Measurements from ENCODE around the gene SARNP. TPM values are rescaled to one million over a fixed set of nuclear protein-coding genes. Genes with fewer than 3 reads are reported as not detected.

Gene SARNP
- total RNA-seq, 1 donor from 2014 or later: 76.6 TPM

DNA sequence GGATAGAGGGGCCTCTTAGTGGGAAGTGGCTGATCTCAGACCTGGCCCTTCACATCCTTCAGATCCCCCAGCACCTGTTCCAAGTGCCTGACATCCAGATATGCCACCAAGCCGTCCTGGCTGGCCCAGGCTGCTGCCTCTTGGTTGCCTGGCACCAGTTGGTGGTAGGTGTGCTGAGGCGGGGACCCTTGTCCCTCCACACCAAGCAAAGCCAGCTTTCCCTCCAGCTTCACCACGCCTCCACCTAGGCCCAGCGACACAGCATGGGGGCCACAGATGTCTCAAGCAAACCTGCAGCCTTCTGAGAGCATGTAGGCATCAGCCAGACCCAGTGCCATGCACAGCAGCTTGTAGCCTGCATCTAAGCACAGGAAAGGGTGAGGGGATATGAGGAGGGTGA lies 85.2 kb downstream of the SARNP start:
- Mint-ChIP-seq H3K9me3 (ENCODE audit: unreplicated experiment) (no peaks in the 10 kb centered on the region), H3K36me3 (ENCODE audit: low read depth, unreplicated experiment) (peaks cover 4% of the 10 kb centered on the region), H3K27me3 (ENCODE audit: unreplicated experiment) (peaks cover 14% of the 10 kb centered on the region), H3K27ac (ENCODE audit: unreplicated experiment) (peak overlapping the region; percentile 43), H3K4me1 (ENCODE audit: unreplicated experiment) (peaks cover 22% of the 10 kb centered on the region), H3K4me3 (ENCODE audit: unreplicated experiment) (no peak overlapping the region)
- no peak for DNase-seq (ENCODE audit: low spot score)
- TF ChIP-seq, protein P1, sequence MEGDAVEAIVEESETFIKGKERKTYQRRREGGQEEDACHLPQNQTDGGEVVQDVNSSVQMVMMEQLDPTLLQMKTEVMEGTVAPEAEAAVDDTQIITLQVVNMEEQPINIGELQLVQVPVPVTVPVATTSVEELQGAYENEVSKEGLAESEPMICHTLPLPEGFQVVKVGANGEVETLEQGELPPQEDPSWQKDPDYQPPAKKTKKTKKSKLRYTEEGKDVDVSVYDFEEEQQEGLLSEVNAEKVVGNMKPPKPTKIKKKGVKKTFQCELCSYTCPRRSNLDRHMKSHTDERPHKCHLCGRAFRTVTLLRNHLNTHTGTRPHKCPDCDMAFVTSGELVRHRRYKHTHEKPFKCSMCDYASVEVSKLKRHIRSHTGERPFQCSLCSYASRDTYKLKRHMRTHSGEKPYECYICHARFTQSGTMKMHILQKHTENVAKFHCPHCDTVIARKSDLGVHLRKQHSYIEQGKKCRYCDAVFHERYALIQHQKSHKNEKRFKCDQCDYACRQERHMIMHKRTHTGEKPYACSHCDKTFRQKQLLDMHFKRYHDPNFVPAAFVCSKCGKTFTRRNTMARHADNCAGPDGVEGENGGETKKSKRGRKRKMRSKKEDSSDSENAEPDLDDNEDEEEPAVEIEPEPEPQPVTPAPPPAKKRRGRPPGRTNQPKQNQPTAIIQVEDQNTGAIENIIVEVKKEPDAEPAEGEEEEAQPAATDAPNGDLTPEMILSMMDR (IDR thresholded peaks at IDR 0.05; ENCODE audit: unreplicated experiment): no peak

DNA sequence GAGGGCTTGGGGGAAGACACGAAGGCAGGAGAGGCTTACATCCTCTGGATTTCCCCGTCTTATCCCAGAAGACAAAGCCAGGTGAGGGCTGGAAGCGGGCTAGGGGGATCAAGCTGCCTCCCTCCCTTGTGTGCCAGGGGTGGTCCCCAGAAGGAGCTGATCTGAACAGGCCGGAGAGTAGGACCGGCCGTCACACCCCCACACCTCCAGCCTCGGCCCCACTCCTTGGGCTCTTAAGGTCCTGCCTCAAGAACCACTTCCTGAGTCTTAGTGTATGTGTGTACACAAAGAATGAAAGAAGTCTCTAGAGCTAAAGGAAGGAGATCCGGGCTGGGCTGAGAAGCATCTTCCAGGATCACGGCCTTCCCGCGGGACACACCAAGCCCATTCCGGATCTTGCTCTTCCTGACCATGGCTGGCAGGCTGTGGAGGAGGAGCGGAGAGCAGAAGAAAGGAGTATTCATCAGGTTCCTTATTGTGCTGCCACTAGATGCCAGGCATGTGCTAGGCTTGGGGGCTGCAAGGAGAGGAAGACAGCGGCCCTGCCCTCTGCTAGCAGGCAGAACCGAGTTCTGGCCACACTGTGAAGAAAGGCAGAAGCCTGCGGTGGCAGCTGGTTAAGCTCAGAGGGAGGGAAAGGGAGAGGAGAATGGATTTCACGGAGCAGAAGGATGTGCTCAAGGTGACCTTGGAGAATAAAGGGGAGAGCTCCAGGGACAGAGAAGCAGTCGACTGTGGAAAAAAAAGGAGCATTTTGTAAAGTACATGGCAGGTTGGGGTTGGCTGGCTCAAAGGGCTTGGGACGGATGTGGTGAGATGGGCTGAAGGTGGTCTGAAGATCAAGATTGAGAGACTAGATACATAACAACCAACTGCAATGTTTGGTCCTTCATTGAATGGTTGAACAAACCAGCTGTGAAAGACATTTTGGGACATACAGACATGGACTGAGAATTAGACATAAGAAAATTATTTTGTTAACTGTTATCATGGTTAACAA lies 87.4 kb downstream of the SARNP start:
- H3K36me3 Mint-ChIP-seq (ENCODE audit: low read depth, unreplicated experiment): peaks cover 23% of the 10 kb centered on the region
- TF ChIP-seq, protein P1 (IDR thresholded peaks at IDR 0.05; ENCODE audit: unreplicated experiment): no peak
- peak overlapping the region; percentile 89 for H3K4me3 Mint-ChIP-seq (ENCODE audit: unreplicated experiment)
- DNase-seq (ENCODE audit: low spot score): peak; percentile 58
- no peaks in the 10 kb centered on the region for H3K9me3 Mint-ChIP-seq (ENCODE audit: unreplicated experiment)
- H3K27me3 Mint-ChIP-seq (ENCODE audit: unreplicated experiment): peaks cover 26% of the 10 kb centered on the region
- peak overlapping the region; percentile 95 for H3K27ac Mint-ChIP-seq (ENCODE audit: unreplicated experiment)
- peaks cover 34% of the 10 kb centered on the region for H3K4me1 Mint-ChIP-seq (ENCODE audit: unreplicated experiment)

DNA sequence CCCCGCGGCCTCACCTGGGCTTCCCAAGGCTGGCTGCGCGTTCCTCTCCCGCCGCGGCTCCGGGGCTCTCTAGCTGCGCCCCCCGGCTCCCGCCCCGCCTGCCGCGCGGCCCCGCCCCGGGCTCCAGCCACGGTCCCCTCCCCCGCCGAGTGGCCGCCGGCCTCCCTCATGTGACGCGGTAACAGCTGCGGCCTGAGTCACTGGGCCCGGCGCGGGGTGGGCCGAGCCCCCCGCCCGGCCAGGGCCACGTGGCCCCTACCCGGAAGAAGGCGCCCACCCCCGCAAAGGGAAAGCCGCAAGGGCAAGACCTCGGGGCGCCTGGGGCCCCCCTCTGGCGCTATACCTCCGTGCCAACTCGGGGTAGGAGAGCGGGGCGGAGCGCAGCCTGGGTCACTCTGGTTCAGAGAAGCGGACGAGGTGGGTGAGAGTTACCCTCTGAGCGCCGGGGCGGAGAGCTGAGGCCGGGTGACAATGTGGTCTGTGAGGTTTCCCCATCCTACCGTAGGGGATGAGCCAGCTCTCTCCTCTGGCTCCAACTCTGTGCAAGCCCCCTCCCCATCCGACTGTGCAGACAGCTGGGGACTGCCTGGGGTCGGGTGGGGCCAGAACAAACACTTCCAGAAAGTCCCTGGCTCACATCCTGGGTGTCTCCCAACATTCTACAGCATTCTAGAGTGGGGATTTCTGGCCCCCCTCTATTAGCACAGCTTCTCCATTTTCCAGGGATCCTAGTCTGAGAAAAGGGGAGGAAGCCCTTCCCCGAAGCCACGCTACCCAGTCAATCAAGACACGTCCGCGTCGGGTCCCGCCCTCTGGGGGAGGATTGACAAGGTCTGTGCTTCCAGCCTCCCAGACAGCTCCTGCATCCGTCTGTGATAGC lies 88.3 kb downstream of the SARNP start, which contains the start of gene CD63:
Gene CD63, minus strand, starts transcription at position 71 of the 880 bp plus-strand sequence. CDS start 668 bp downstream, outside the sequence.
- Mint-ChIP-seq H3K27ac (ENCODE audit: unreplicated experiment) (peak within 1 kb of the TSS; percentile 95), H3K4me1 (ENCODE audit: unreplicated experiment) (peaks cover 41% of the 10 kb centered on the region), H3K9me3 (ENCODE audit: unreplicated experiment) (no peaks in the 10 kb centered on the region), H3K27me3 (ENCODE audit: unreplicated experiment) (peaks cover 26% of the 10 kb centered on the region), H3K36me3 (ENCODE audit: low read depth, unreplicated experiment) (peaks cover 32% of the 10 kb centered on the region), H3K4me3 (ENCODE audit: unreplicated experiment) (peak within 1 kb of the TSS; percentile 94)
- TF ChIP-seq, protein P1 (IDR thresholded peaks at IDR 0.05; ENCODE audit: unreplicated experiment): no peak
- peak; percentile 79 for DNase-seq (ENCODE audit: low spot score)

DNA sequence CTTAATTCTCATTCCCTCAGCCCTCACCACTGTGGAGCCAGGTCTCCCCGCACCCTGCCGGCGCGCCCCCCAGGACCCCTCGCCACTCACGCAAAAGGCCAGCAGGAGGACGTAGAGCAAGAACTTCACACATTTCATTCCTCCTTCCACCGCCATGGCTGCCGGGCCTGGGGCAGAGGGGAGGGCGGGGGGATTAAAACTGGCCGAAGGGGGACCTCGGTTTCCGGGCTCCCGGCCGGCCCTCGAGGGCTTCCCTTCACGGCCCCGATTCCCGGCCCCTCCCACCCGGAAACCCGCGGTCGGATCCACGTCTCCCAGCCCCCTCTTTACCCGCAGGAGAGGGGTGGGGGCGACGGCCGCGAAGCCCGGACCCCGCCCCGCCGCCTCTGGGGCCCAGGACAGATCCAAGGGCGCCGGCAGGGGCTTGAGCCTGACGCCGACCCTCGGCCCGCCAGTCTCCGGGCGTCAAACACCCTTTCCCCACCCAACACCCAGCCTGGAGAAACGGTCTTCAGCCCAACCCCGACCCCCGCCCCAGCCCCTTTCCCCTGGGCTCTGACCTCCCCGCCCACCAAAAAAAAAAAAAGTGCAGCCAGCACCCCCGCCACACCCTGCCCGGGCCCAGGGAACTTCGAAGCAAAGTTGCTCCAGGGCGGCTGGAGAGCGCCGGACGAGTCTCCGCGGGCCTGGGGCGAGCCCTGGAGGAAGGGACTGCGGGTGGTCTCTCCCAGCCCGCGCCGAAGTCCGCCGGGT lies 89.2 kb downstream of the SARNP start:
- Mint-ChIP-seq H3K4me1 (ENCODE audit: unreplicated experiment) (peaks cover 41% of the 10 kb centered on the region), H3K27me3 (ENCODE audit: unreplicated experiment) (peaks cover 26% of the 10 kb centered on the region), H3K9me3 (ENCODE audit: unreplicated experiment) (no peaks in the 10 kb centered on the region), H3K4me3 (ENCODE audit: unreplicated experiment) (peak overlapping the region; percentile 94), H3K36me3 (ENCODE audit: low read depth, unreplicated experiment) (peaks cover 37% of the 10 kb centered on the region), H3K27ac (ENCODE audit: unreplicated experiment) (no peak overlapping the region)
- peak; percentile 73 for DNase-seq (ENCODE audit: low spot score)
- TF ChIP-seq, protein P1 (IDR thresholded peaks at IDR 0.05; ENCODE audit: unreplicated experiment): no peak

Data from endothelial cell (in vitro differentiated cells).